GM06990 (cell line): ENCODE results near the gene TCP11L2.

ENCODE experiments used
- DNase-seq: peaks from one replicate; pipeline ENCODE4 v3.0.0-alpha.2; 2011; ENCODE audit not compliant: insufficient read length; ENCODE audit errors: extremely low read depth
- H3K27me3 ChIP-seq: replicated peaks from 2 replicates; pipeline ENCODE4 v1.6.0; 2011; ENCODE audit warnings: low read length; ENCODE audit not compliant: control insufficient read depth, insufficient read depth
- H3K36me3 ChIP-seq: 2 replicates; pipeline ENCODE4 v1.5.1; 2011; ENCODE audit warnings: low read length; ENCODE audit not compliant: control insufficient read depth, insufficient read depth
- H3K4me3 ChIP-seq: replicated peaks from 2 replicates; pipeline ENCODE4 v1.5.1; 2011; ENCODE audit warnings: low read depth, mild to moderate bottlenecking, control low read depth, low read length
- TF ChIP-seq, protein P1 (sequence below): IDR thresholded peaks from 2 replicates; pipeline ENCODE4 v1.5.1; 2011; ENCODE audit warnings: low read length, control low read depth, mild to moderate bottlenecking, inconsistent platforms; ENCODE audit not compliant: insufficient read depth, poor library complexity, severe bottlenecking

The TCP11L2 gene

DNA sequence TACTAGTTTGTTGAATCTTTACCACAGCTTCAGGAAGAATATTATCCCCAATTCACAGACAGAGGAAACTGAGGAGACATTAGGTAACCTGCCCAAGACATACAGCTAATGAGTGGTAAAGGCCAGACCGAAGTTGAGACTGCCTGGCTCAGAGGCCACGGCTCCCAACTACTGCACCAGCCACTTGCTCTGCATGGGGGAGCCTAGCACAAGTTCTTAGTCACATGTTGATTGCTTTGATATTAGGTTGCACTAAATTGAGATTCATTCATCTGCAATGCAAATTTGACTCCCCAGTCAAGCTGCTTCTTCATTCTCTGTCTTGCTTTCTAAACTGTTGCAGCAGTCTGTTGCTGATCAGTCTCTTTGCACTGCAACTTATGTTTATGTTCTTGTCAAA is 29.1 kb downstream of the TCP11L2 start:
- Histone ChIP-seq H3K36me3 (no peaks in the 10 kb centered on the region), H3K4me3 (no peak overlapping the region), H3K27me3 (no peaks in the 10 kb centered on the region)
- DNase-seq, result no peak
- TF ChIP-seq, protein P1, sequence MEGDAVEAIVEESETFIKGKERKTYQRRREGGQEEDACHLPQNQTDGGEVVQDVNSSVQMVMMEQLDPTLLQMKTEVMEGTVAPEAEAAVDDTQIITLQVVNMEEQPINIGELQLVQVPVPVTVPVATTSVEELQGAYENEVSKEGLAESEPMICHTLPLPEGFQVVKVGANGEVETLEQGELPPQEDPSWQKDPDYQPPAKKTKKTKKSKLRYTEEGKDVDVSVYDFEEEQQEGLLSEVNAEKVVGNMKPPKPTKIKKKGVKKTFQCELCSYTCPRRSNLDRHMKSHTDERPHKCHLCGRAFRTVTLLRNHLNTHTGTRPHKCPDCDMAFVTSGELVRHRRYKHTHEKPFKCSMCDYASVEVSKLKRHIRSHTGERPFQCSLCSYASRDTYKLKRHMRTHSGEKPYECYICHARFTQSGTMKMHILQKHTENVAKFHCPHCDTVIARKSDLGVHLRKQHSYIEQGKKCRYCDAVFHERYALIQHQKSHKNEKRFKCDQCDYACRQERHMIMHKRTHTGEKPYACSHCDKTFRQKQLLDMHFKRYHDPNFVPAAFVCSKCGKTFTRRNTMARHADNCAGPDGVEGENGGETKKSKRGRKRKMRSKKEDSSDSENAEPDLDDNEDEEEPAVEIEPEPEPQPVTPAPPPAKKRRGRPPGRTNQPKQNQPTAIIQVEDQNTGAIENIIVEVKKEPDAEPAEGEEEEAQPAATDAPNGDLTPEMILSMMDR, result no peak

DNA sequence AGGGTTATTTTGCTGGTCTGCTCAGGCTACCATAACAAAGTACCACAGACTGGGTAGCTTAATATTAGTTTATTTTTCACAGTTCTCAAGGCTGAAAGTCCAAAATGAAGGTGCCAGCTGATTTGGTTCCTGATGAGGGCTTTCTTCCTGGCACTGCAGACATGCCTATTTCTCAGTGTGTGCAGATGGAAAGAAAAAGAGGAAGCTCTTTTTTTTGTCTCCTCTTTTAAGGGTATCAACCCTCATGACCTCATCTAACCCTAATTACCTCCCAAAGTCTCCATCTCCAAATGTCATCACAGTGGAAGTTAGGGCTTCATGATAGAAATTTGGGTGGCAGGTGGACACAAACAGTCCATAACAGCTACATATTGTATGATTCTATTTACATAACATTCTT is 30.0 kb downstream of the TCP11L2 start:
- DNase-seq, result no peak
- H3K36me3 ChIP-seq, result no peaks in the 10 kb centered on the region
- no peaks in the 10 kb centered on the region for H3K27me3 ChIP-seq
- TF ChIP-seq, protein P1, result no peak
- no peak overlapping the region for H3K4me3 ChIP-seq

DNA sequence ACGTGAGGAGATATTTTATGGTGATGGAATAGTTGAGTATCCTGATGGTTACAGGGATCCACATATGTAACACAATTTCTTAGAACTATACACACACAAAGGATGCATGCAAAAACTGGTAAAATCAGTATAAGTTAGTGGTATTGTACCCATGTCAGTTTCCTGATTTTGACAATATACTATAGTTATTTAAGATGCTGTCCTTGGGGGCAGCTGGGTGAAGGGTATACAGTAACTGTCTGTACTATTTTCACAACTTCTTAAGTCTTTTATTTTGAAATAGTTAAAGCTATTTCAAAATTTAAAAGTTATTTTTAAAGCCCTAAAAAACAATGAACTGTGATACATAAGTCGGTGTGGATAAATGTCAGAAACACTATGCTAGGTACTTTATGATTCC is 30.5 kb downstream of the TCP11L2 start:
- H3K4me3 ChIP-seq, result no peak overlapping the region
- TF ChIP-seq, protein P1, result no peak

DNA sequence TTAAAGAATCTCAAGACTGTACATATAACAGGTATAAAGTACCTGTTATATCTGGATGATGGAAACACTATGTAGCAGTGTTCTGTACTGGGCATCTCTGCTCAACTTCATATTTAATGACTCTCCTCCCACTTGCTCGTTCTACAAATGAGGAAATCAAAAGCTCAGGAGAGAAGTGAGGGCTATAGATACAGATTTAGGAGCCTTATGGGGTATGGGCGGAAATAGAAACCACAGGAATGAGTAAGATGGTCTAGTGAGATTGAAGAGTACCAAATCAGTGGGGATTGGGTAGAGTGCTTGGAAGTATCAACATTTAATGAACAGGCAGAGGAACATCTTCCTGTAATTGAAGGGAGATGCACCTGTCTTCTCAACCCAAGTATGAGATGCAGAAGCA is 31.2 kb downstream of the TCP11L2 start:
- no peak for DNase-seq
- TF ChIP-seq, protein P1, result no peak
- Histone ChIP-seq H3K4me3 (no peak overlapping the region), H3K36me3 (no peaks in the 10 kb centered on the region), H3K27me3 (no peaks in the 10 kb centered on the region)

More for the DNA sequence above, 30.5 kb downstream of the TCP11L2 start:
- no peak for DNase-seq
- H3K36me3 ChIP-seq, result no peaks in the 10 kb centered on the region
- no peaks in the 10 kb centered on the region for H3K27me3 ChIP-seq

DNA sequence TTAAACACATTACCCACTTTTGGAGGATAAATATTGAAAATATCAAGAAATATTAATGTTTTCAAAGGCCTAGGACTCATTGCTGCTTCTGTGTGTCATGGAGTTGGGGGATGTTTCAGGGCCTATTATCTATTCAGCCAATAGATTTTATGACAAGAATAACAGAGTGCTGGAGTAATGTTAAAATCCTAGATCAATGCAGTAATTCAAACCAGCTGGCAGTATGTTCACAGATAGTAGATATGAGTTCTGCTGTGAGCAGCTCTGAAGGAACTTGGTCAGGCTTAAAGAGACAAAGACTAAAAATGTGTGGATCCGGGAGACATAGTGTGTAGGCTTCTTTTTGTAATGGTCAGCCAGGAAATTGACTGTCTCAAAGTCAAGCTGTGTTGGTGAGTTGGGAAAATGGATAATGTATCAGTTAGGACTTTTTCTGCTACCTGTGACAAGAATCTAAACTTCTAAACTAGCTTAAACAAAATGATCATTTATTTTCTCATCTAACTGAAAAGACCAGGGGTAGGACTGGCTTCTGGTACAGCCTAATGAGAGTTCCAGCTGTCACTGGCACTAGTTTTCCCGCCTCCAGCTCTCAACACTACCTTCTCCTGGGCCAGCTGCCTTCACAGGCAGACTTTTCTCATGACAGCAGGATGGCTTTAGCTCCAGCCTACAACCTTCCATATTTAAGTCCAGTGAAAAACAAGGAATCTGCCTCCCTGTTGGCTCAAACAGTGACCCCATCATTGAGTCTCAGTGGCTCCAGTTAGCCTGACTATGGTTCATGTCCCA is 38.7 kb downstream of the TCP11L2 start:
- no peaks in the 10 kb centered on the region for H3K27me3 ChIP-seq
- TF ChIP-seq, protein P1, result no peak
- DNase-seq, result no peak
- no peaks in the 10 kb centered on the region for H3K36me3 ChIP-seq
- no peak overlapping the region for H3K4me3 ChIP-seq
